HEK293T (cell line): ENCODE results near the gene UBL4A.

Experiments
- CTCF ChIA-PET: fragments of 350-600 bp; formaldehyde crosslinking; extraction: SDS; loops from one replicate; lab custom pipeline; 2021; ENCODE audit warnings: antibody characterized with exemption, inconsistent platforms; lab: Yijun Ruan, JAX
- POLR2A ChIA-PET: fragments of 350-600 bp; formaldehyde crosslinking; extraction: SDS; loops from one replicate; lab custom pipeline; 2020; ENCODE audit warnings: antibody characterized with exemption, inconsistent platforms; lab: Yijun Ruan, JAX
- DNase-seq: peaks from one replicate; pipeline ENCODE4 v3.0.0; 2012; ENCODE audit warnings: mixed read lengths; ENCODE audit errors: extremely low spot score
- ARNT ChIP-seq: fragments of 450-650 bp; IDR thresholded peaks from 2 replicates; pipeline ENCODE4 v1.6.1; 2017; ENCODE audit warnings: mild to moderate bottlenecking
- BHLHE40 ChIP-seq: fragments of 450-650 bp; IDR thresholded peaks from 2 replicates; pipeline ENCODE4 v1.6.1; 2016; ENCODE audit warnings: mild to moderate bottlenecking, moderate library complexity, borderline replicate concordance
- CTBP1 ChIP-seq: fragments of 450-650 bp; IDR thresholded peaks from 2 replicates; pipeline ENCODE4 v1.6.1; 2016; ENCODE audit warnings: borderline replicate concordance
- ELF4 ChIP-seq: fragments of 450-650 bp; IDR thresholded peaks from 2 replicates; pipeline ENCODE4 v1.6.1; 2017; ENCODE audit warnings: antibody characterized with exemption
- FOXA1 ChIP-seq: fragments of 450-650 bp; IDR thresholded peaks from 2 replicates; pipeline ENCODE4 v1.6.1; 2016; ENCODE audit warnings: mild to moderate bottlenecking
- FOXK2 ChIP-seq: fragments of 450-650 bp; IDR thresholded peaks from 2 replicates; pipeline ENCODE4 v1.6.1; 2016; ENCODE audit warnings: mild to moderate bottlenecking
- FOXM1 ChIP-seq: fragments of 450-650 bp; IDR thresholded peaks from 2 replicates; pipeline ENCODE4 v1.6.1; 2017; ENCODE audit warnings: mild to moderate bottlenecking, borderline replicate concordance
- HDGF ChIP-seq: fragments of 450-650 bp; IDR thresholded peaks from 2 replicates; pipeline ENCODE4 v1.6.1; 2017; ENCODE audit warnings: antibody characterized with exemption, borderline replicate concordance
- L3MBTL2 ChIP-seq: fragments of 450-650 bp; conservative IDR thresholded peaks from 2 replicates; pipeline ENCODE4 v1.6.1; 2016; ENCODE audit warnings: mild to moderate bottlenecking
- LEF1 ChIP-seq: fragments of 450-650 bp; IDR thresholded peaks from 2 replicates; pipeline ENCODE4 v1.6.1; 2017; ENCODE audit warnings: mild to moderate bottlenecking, borderline replicate concordance
- NFRKB ChIP-seq: fragments of 450-650 bp; IDR thresholded peaks from 2 replicates; pipeline ENCODE4 v1.6.1; 2016; ENCODE audit warnings: mild to moderate bottlenecking, moderate library complexity
- PKNOX1 ChIP-seq: fragments of 450-650 bp; IDR thresholded peaks from 2 replicates; pipeline ENCODE4 v1.6.1; 2016
- SP1 ChIP-seq: fragments of 450-650 bp; IDR thresholded peaks from 2 replicates; pipeline ENCODE4 v1.6.1; 2017
- SUZ12 ChIP-seq: fragments of 450-650 bp; IDR thresholded peaks from 2 replicates; pipeline ENCODE4 v1.6.1; 2016; ENCODE audit warnings: mild to moderate bottlenecking
- TARDBP ChIP-seq: fragments of 450-650 bp; IDR thresholded peaks from 2 replicates; pipeline ENCODE4 v1.6.1; 2016
- ZNF384 ChIP-seq: fragments of 450-650 bp; IDR thresholded peaks from 2 replicates; pipeline ENCODE4 v1.6.1; 2016

The UBL4A gene

DNA sequence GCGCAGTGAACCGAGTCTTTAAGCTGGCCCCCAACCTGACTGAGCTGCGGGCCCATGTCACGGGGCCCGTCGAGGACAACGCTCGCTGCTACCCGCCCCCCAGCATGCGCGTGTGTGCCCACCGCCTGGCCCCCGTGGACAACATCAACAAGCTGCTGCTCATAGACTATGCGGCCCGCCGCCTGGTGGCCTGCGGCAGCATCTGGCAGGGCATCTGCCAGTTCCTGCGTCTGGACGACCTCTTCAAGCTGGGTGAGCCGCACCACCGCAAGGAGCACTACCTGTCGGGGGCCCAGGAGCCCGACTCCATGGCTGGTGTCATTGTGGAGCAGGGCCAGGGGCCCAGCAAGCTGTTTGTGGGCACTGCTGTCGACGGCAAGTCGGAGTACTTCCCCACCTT is 26.1 kb downstream of the UBL4A start:
- no peak for TF ChIP-seq FOXK2
- no peak for TF ChIP-seq HDGF
- no peak for TF ChIP-seq FOXM1
- no peak for TF ChIP-seq LEF1
- no peak for TF ChIP-seq L3MBTL2
- TF ChIP-seq BHLHE40, result no peak
- TF ChIP-seq NFRKB, result no peak
- TF ChIP-seq ZNF384, result no peak
- ChIA-PET CTCF (no interaction called here), POLR2A (interaction anchor here (1.5 kb wide), 1 partner anchor 48 kb away, joined by 6 read pairs; no protein-coding TSS in a partner anchor)
- DNase-seq, result no peak

- DNase-seq, result no peak
- ChIA-PET POLR2A (interaction anchor here (1.0 to 1.5 kb wide), 3 partner anchors 13 to 48 kb away, joined by 4 to 7 read pairs (median 6); partner anchors contain the start of gene SLC10A3), CTCF (no interaction called here)
- TF ChIP-seq ZNF384, result no peak
Measured at GRCh38 chrX:154459832-154460231, 26.6 kb downstream of the UBL4A start.

- TF ChIP-seq ZNF384, result no peak
- no peak for TF ChIP-seq ARNT
- TF ChIP-seq CTBP1, result no peak
- no peak for TF ChIP-seq TARDBP
- TF ChIP-seq SUZ12, result no peak
- TF ChIP-seq NFRKB, result no peak
- no peak for TF ChIP-seq HDGF
- TF ChIP-seq SP1, result no peak
- no peak for TF ChIP-seq ELF4
- no peak for TF ChIP-seq FOXM1
- no peak for TF ChIP-seq PKNOX1
- TF ChIP-seq FOXK2, result no peak
- no peak for TF ChIP-seq L3MBTL2
- CTCF ChIA-PET, result no interaction called here
- POLR2A ChIA-PET, result interaction anchor here (0.8 to 1.9 kb wide), 6 partner anchors 13 to 57 kb away, joined by 3 to 7 read pairs (median 5); partner anchors contain the start of genes FAM3A, FAM50A, SLC10A3 and UBL4A
- DNase-seq, result no peak
Measured at GRCh38 chrX:154458954-154459778, 27.2 kb downstream of the UBL4A start.

DNA sequence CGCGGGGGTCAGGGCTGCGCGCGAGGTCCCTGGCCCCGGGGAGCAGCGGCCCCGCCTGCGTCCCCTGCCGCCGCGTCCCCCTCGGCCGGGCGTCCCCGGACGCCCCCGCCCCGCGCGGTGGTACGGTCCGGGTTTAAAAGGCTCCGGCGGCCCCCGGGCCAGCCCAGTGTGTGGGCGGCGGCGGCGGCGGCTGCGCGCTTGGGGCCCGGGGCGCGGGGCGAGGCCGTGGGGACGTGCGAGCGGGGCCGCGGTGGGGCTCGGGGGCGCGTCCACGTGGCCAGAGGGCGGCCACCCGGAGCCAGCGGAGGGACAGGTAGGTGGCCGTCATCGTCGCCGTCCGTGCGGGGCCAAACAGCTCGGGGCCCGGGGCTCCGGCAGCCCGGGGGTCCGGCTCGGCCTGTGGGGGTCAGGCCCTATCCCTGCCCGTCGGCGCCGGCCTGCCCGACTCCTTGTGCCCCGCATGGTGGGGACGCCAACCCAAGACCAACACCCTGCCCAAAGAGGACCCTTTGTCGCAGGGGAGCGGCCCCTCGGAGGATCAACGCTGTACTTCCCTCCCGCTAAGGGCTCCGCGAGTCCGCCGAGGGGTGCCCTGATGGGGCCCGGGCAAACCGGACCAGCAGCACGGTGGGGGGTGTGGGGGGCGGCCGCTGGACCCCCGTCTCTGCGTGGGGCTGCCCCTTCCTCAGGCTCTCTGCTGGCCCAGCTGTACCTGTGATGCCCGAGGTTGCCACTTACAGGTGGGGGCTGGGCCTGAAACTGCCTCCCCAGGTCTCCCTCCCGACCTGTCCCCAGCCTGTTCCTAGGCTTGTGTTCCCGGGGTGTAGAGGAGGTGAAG is 28.1 kb downstream of the UBL4A start, which contains the start of gene PLXNA3:
Gene PLXNA3 (plus strand): TSS at position 166 of the 838 bp plus-strand sequence. CDS start 1,903 bp downstream, outside the sequence.
- DNase-seq, result peak; percentile 71
- TF ChIP-seq LEF1 (no peak; the same call in 1 of the 2 replicates), FOXM1 (0 out of 2 replicates have a peak, but pooled peaks have one; percentile 62), TARDBP (no peak)
- ChIA-PET CTCF (interaction anchor here (0.7 kb wide), 1 partner anchor 92 kb away, joined by 3 read pairs; no protein-coding TSS in a partner anchor), POLR2A (interaction anchor here (0.6 to 1.9 kb wide), 7 partner anchors 14 to 58 kb away, joined by 3 to 7 read pairs (median 4); partner anchors contain the start of genes FAM3A, FAM50A, SLC10A3 and UBL4A)

- POLR2A ChIA-PET, result interaction anchor here (0.6 to 1.9 kb wide), 4 partner anchors 13 to 59 kb away, joined by 3 to 5 read pairs (median 4); partner anchors contain the start of gene FAM3A
- TF ChIP-seq L3MBTL2, result no peak
- TF ChIP-seq FOXK2, result no peak
- no peak for TF ChIP-seq SP1
- CTCF ChIA-PET, result interaction anchor here (0.7 kb wide), 1 partner anchor 93 kb away, joined by 3 read pairs; no protein-coding TSS in a partner anchor
- DNase-seq, result peak; percentile 62
Measured at GRCh38 chrX:154457491-154458115, 28.8 kb downstream of the UBL4A start.

DNA sequence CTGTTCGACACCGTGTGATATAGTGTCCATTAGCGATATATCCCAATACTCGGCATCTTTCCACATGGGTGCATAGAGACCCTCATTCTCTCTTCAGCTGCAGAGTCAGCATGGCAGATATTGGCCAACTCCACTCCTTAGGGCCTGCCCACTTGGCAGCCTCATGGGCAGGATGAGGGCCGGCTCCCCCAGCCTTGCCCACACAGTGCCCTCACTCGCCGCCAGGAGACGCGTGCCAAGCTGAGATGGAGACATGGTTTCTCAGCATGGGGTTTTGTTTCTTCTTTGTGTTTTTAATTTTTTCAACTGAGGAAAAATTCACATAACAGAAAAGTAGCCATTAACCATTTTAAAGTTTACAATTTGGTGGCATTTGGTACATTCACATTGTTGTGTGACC is 33.6 kb downstream of the UBL4A start:
- TF ChIP-seq LEF1 (no peak), ELF4 (no peak), ARNT (no peak), BHLHE40 (no peak)
- ChIA-PET CTCF (no interaction called here), POLR2A (interaction anchor here (0.9 kb wide), 1 partner anchor 11 kb away, joined by 4 read pairs; no protein-coding TSS in a partner anchor)
- DNase-seq, result no peak

DNA sequence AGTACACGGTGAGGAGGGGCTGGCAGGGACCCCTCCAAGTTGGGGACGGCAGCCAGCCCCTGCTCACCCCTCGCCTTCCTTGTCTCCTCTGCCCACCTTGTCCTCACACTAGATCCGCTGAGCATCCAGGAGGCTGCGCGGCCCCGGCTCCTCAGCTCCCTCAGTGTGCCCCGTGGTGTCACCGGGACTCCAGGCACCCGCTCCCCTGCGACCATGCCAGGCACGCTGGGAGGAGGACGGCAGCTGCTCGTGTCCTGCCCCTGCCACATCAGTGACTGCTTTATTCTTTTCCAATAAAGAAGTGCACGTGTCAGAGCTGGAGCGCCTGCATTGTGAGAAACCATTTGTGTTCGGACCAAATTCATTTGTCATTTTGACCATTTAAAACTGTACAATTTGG is 36.1 kb downstream of the UBL4A start:
- no peak for DNase-seq
- POLR2A ChIA-PET, result interaction anchor here (1.2 kb wide), 1 partner anchor 40 kb away, joined by 3 read pairs; the partner anchor contains the start of gene SLC10A3
- CTCF ChIA-PET, result no interaction called here
- TF ChIP-seq CTBP1 (no peak), PKNOX1 (no peak), FOXA1 (no peak), SP1 (no peak)
